Body of pancreas (tissue), 4 donors: Measurements from ENCODE around the gene SHROOM1. TPM values are rescaled to one million over a fixed set of nuclear protein-coding genes. Genes with fewer than 3 reads are reported as not detected.
"Not testable (repeated sequence)": the region's sequence is repeated elsewhere in the genome, so short reads cannot be mapped to it uniquely, and the experiment has no call there.

Source experiments
- ATAC-seq: fragments of 150-250 bp; one replicate; pipeline ENCODE4 v1.9.1; 2016
- DNase-seq, 4 donors: peaks; one replicate each; pipeline ENCODE4 v3.0.0-alpha.2; 2019
- H3K27ac ChIP-seq, 4 donors: fragments of 200-600 bp; sonication (generic); 1 replicate in 3 of 4; 2 replicates in 1 of 4; pipeline versions ENCODE4 v1.5.1 to v1.6.1; 2016 to 2019; ENCODE audit warnings: mild to moderate bottlenecking in 1 of 4, mixed read lengths in 1 of 4, moderate library complexity in 1 of 4
- H3K27me3 ChIP-seq, 2 donors: fragments of 200-600 bp; sonication (generic); one replicate each; pipeline ENCODE4 v1.6.0; 2016; ENCODE audit warnings: mild to moderate bottlenecking in 1 of 2
- H3K36me3 ChIP-seq, 2 donors: fragments of 200-600 bp; sonication (generic); replicated peaks in 1 of 2; 2 replicates each; pipeline ENCODE4 v1.5.1; 2016; ENCODE audit warnings: low read depth in 2 of 2; ENCODE audit not compliant: insufficient read depth in 1 of 2
- H3K4me1 ChIP-seq: fragments of 200-600 bp; sonication (generic); one replicate; pipeline ENCODE4 v1.6.0; 2016
- H3K4me3 ChIP-seq, 2 donors: fragments of 200-600 bp; sonication (generic); 1 replicate in 1 of 2; 2 replicates in 1 of 2; pipeline ENCODE4 v1.5.1; 2016 to 2019
- H3K9me3 ChIP-seq, 3 donors: fragments of 200-600 bp; sonication (generic); 1 replicate in 2 of 3; 2 replicates in 1 of 3; pipeline ENCODE4 v1.5.1; 2016
- POLR2A ChIP-seq, 3 donors: fragments of 450-650 bp; IDR thresholded peaks; one replicate each; pipeline ENCODE4 v1.6.1; 2016; ENCODE audit warnings: antibody characterized with exemption in 3 of 3, mild to moderate bottlenecking in 2 of 3
- WGBS, 2 donors: methylation state at CpG; one replicate each; pipeline ENCODE4 v1.1.5; 2017; 5-methylcytosine and 5-hydroxymethylcytosine counted together
- intact Hi-C: fragments of 100-400 bp; cut with DNase I; formaldehyde crosslinking; loops from one replicate; pipeline ENCODE4 v1.15.1; 2023
- total RNA-seq, 2 donors: library from RNA; depleted of rRNA; stranded (reverse); fragments of >200 nt; gene quantifications; one replicate each; pipeline ENCODE4 v1.1.0, GENCODE V29; 2016
- TF ChIP-seq, protein P1 (sequence below), 7 experiments: fragments of 450-650 bp in 4 of 7; fragments of 200-600 bp in 3 of 7; sonication (generic) in 3 of 7; IDR thresholded peaks; one replicate each; pipeline ENCODE4 v1.5.1; 2016 to 2019; ENCODE audit warnings: antibody characterized with exemption in 7 of 7

SHROOM1 gene
- total RNA-seq, 2 donors from 2014 or later: 19.5 to 27.4 TPM

DNA sequence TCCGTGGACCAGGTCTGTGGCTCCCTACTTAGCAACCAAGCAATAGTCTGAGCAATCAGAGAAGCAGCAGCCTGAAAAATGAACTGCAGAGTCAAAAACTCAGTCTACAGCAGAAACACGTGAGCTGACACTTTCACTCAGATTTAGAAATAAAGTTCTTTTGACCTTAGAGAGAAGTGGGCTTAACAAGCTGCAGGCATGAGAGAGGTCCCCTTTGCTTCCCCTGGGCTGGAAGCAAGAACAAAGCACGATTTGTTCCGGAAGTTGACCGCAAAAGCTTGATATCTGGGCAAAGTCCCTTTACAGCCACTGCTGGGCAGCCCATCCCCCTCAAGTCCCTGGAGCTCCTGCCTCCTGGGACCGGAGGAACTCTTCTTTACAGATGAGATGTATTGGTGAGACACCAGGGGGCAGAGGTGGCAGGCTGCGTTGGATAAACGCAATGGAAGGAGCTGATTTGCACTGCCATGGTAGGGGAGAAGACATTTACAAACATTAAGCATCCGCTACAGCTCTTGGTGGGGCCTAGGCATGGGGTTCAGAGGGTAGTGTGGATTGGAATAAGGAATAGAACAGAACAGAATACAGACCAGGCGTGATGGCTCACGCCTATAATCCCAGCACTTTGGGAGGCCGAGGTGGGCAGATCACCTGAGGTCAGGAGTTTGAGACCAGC, 23.1 kb downstream of the SHROOM1 start:
- Histone ChIP-seq H3K9me3 (no peaks in the 10 kb centered on the region), H3K4me3 (no peak overlapping the region), H3K36me3 (no peaks in the 10 kb centered on the region), H3K4me1 (peaks cover 33% of the 10 kb centered on the region), H3K27ac (peak overlapping the region; percentile 27 to 75 (median 38)), H3K27me3 (no peaks in the 10 kb centered on the region)
- intact Hi-C loops: no loop called here
- TF ChIP-seq, protein P1, sequence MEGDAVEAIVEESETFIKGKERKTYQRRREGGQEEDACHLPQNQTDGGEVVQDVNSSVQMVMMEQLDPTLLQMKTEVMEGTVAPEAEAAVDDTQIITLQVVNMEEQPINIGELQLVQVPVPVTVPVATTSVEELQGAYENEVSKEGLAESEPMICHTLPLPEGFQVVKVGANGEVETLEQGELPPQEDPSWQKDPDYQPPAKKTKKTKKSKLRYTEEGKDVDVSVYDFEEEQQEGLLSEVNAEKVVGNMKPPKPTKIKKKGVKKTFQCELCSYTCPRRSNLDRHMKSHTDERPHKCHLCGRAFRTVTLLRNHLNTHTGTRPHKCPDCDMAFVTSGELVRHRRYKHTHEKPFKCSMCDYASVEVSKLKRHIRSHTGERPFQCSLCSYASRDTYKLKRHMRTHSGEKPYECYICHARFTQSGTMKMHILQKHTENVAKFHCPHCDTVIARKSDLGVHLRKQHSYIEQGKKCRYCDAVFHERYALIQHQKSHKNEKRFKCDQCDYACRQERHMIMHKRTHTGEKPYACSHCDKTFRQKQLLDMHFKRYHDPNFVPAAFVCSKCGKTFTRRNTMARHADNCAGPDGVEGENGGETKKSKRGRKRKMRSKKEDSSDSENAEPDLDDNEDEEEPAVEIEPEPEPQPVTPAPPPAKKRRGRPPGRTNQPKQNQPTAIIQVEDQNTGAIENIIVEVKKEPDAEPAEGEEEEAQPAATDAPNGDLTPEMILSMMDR (IDR thresholded peaks at IDR 0.05): peak in 4 of 7 experiments; percentile 26 to 43 (median 40)
- no peak for TF ChIP-seq POLR2A (IDR thresholded peaks at IDR 0.05)
- ATAC-seq: peak; percentile 85
- WGBS, 2 donors: 34 to 38% methylated on average over 12 of the region's 12 CpGs
- peak; percentile 60 to 84 (median 78) for DNase-seq

DNA sequence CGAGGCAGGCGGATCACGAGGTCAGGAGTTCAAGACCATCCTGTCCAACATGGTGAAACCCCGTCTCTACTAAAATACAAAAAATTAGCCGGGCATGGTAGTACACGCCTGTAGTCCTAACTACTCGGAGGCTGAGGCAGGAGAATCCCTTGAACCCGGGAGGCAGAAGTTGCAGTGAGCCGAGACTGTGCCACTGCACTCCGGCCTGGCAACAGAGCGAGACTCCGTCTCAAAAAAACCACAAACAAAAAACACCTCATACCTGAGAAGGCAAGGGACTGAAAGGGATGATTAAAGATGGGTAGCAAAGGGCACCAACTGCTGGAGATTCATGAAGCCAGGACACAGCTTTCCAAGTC, 23.7 kb downstream of the SHROOM1 start:
- H3K27me3 ChIP-seq, ATAC-seq, intact Hi-C loops, DNase-seq, H3K9me3 ChIP-seq, H3K4me3 ChIP-seq, H3K36me3 ChIP-seq: not testable (repeated sequence)
- 88 to 92% methylated on average over 12 of the region's 12 CpGs for WGBS, 2 donors
- Histone ChIP-seq H3K27ac (peak overlapping the region in 3 of 4 donors; percentile 32 to 75 (median 44)), H3K4me1 (peaks cover 29% of the 10 kb centered on the region)

DNA sequence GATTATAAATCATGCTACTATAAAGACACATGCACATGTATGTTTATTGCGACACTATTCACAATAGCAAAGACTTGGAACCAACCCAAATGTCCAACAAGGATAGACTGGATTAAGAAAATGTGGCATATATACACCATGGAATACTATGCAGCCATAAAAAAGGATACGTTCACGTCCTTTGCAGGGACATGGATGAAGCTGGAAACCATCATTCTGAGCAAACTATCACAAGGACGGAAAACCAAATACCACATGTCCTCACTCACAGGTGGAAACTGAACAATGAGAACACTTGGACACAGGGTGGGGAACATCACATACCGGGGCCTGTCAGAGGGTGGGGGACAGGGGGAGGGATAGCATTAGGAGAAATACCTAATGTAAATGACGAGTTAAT, 24.6 kb downstream of the SHROOM1 start:
- peaks cover 29% of the 10 kb centered on the region for H3K4me1 ChIP-seq
- intact Hi-C loops, ATAC-seq, H3K36me3 ChIP-seq, DNase-seq, H3K27me3 ChIP-seq, H3K4me3 ChIP-seq, H3K27ac ChIP-seq, H3K9me3 ChIP-seq: not testable (repeated sequence)
- WGBS, 2 donors: 86 to 88% methylated on average over 6 of the region's 6 CpGs

DNA sequence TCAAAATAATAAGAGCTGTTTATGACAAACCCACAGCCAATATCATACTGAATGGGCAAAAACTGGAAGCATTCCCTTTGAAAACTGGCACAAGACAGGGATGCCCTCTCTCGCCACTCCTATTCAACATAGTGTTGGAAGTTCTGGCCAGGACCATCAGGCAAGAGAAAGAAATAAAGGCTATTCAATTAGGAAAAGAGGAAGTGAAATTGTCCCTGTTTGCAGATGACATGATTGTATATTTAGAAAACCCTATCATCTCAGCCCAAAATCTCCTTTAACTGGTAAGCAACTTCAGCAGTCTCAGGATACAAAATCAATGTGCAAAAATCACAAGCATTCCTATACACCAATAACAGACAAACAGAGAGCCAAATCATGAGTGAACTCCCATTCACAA, 26.2 kb downstream of the SHROOM1 start:
- DNase-seq, H3K9me3 ChIP-seq, H3K27ac ChIP-seq, ATAC-seq, intact Hi-C loops, H3K4me3 ChIP-seq, H3K36me3 ChIP-seq, H3K27me3 ChIP-seq: not testable (repeated sequence)
- H3K4me1 ChIP-seq: peaks cover 24% of the 10 kb centered on the region
- WGBS, 2 donors: 87 to 90% methylated on average over 1 of the region's 1 CpG

DNA sequence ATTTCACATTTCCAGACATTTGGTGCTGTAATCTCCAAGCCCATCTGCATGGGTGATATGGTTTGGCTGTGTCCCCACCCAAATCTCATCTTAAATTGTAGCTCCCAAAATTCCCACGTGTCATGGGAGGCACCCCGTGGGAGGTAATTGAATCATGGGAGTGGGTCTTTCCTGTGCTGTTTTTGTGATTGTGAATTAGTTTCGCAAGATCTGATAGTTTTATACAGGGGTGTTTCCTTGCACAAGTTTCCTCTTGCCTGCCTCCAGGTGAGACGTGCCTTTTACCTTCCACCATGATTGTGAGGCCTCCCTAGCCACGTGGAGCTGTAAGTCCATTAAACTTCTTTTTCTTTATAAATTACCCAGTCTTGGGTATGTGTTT, 27.8 kb downstream of the SHROOM1 start:
- peaks cover 11% of the 10 kb centered on the region for H3K4me1 ChIP-seq
- 74 to 83% methylated on average over 5 of the region's 5 CpGs for WGBS, 2 donors
- H3K27ac ChIP-seq, intact Hi-C loops, H3K36me3 ChIP-seq, H3K4me3 ChIP-seq, DNase-seq, H3K9me3 ChIP-seq, ATAC-seq, H3K27me3 ChIP-seq: not testable (repeated sequence)

DNA sequence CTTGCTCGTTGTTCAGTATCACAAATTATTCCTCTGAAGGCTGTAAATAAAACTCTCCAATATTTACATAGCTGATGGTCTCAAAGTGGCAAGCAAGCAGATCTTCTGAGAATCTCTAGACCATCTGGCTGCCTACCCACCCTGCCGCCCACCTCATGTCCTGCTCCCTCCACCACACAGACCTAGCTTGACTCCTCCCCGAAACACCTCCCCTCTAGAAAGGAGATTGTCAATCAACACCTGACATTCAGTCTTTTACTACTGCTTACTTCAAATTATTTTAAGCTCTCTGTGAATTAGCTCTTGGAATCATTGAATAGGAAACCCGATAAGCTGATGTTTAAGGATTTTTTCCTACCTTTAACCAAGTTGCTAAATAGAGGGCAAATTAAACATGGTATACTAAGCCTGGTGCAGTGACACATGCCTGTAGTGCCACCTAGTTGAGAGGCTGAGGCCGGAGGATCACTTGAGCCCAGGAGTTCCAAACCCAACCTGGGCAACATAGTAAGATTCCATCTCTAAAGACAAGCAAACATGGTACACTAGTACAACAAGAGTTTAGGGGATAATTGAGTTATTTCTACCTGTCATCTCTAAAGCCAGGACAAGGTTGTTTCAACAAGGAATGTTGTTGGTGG, 28.3 kb downstream of the SHROOM1 start:
- ATAC-seq (no peak), DNase-seq (no peak)
- Histone ChIP-seq H3K36me3 (no peaks in the 10 kb centered on the region), H3K27me3 (no peaks in the 10 kb centered on the region), H3K9me3 (no peaks in the 10 kb centered on the region), H3K4me1 (peaks cover 6% of the 10 kb centered on the region), H3K4me3 (no peak overlapping the region), H3K27ac (no peak overlapping the region)
- 80 to 84% methylated on average over 5 of the region's 5 CpGs for WGBS, 2 donors
- intact Hi-C loops: no loop called here
- no peak for TF ChIP-seq POLR2A (IDR thresholded peaks at IDR 0.05)
- TF ChIP-seq, protein P1 (IDR thresholded peaks at IDR 0.05): no peak
